ENCODE measurements around the gene ARL5C.

Gene ARL5C

GRCh38 chr17:39165841-39166349, at the start of gene ARL5C:
Gene ARL5C (minus strand): TSS chr17:39166161. CDS start chr17:39165760, 401 bp downstream.
- DNase-seq (ENCODE audit: low read depth, low spot score) = no peak

- no peak for DNase-seq (ENCODE audit: low read depth, low spot score)
Observed at GRCh38 chr17:39213852-39214251, 47.9 kb upstream of the ARL5C start.

- DNase-seq (ENCODE audit: low read depth, low spot score) = no peak
Observed at GRCh38 chr17:39212841-39213480, 47.0 kb upstream of the ARL5C start.

DNA sequence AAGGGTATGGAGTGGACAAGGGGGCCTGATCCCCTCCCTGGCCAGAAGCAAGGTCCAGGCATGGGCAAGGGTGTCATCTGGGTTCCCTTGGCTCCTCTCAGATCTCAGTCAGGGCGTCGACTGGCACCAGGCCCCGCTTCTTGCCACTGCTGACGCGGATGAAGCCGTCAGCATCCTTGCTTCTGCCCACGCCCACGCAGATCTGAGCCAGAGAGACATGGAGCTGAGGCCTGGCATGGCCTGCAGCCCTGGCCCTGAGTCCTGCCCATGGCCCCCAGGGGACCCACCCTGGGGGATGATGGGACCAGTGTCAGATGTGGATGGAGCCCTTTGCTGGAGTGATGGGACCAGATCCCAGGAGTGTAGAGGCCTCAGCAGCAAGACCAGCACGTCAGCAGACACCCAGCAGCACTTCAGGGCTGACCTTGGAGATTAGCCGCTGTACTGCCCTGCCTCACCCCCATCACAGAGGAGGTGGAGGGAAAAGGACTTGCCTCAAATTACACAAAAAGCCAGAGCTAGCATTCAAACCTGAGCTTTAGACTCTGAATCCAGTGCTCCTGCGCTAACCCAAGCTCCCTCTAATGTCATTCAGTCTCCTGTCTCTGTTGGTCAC, 46.3 kb upstream of the ARL5C start:
- DNase-seq (ENCODE audit: low read depth, low spot score) = no peak

DNA sequence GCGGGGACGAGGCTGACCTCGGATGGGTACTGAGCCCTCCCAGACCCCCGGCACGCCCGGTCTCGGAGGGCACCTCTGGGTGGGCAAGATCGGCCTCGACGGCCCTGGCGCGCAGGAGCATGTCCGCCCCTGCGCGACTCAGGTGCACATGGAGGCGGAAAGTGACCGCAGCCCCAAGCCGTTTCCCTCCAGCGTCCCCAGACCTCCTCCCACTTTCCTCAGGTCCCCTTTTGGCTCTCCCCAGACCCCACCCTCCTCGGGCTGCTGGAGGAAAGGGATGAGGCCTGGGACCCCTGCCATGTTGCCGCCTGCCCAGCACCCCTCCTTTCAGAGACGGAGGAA, 44.1 kb upstream of the ARL5C start:
- DNase-seq (ENCODE audit: low read depth, low spot score) = no peak

- DNase-seq (ENCODE audit: low read depth, low spot score) = peak; percentile 50
Observed at GRCh38 chr17:39209317-39210092, 43.5 kb upstream of the ARL5C start.

GRCh38 chr17:39208893-39209292, 42.9 kb upstream of the ARL5C start:
- DNase-seq (ENCODE audit: low read depth, low spot score) = no peak

GRCh38 chr17:39208136-39208535, 42.2 kb upstream of the ARL5C start:
- DNase-seq (ENCODE audit: low read depth, low spot score) = no peak

DNA sequence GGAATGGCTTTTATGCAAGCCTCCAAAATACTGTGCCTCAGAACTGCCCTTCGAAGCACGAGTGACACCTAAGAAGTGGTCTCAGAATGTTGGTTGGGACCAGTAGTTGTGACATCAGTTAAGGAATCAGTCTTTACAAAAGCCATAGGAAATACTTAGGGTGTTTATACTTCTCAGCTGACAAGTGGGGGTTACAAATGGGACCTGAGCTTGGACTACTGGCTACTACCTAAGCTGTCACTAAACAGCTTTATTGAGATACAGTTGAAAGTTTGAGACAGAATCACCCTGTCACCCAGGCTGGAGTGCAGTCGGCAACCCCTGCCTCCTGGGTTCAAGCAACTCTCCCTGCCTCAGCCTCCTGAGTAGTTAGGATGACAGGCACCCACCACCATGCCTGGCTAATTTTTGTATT, 39.2 kb upstream of the ARL5C start:
- no peak for DNase-seq (ENCODE audit: low read depth, low spot score)

GRCh38 chr17:39204245-39204644, 38.3 kb upstream of the ARL5C start:
- DNase-seq (ENCODE audit: low read depth, low spot score) = no peak

GRCh38 chr17:39200957-39201510, 35.1 kb upstream of the ARL5C start:
- no peak for DNase-seq (ENCODE audit: low read depth, low spot score)

- peak; percentile 52 for DNase-seq (ENCODE audit: low read depth, low spot score)
Observed at GRCh38 chr17:39200070-39200879, 34.3 kb upstream of the ARL5C start, which contains the start of gene RPL19. Gene RPL19 (plus strand): TSS chr17:39200283. CDS start chr17:39200345, 62 bp downstream.

DNA sequence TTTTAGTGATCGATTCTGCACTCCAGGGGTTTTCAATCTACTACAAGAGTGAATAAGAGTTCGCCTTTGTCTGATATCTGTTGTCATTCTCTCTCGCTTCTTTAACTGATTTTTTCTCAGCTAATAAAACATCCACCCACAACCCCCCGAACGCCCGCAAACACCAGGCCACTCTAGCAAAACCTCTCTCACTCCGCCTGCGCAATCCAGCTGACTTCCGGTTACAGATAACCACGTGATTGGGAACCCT, 33.8 kb upstream of the ARL5C start:
- DNase-seq (ENCODE audit: low read depth, low spot score) = peak; percentile 81

GRCh38 chr17:39198186-39198566, 32.2 kb upstream of the ARL5C start:
- no peak for DNase-seq (ENCODE audit: low read depth, low spot score)

- DNase-seq (ENCODE audit: low read depth, low spot score) = peak; percentile 32
Observed at GRCh38 chr17:39197380-39198185, 31.6 kb upstream of the ARL5C start, which contains the start of gene CACNB1. Gene CACNB1 (minus strand): TSS chr17:39197669. CDS start chr17:39197495, 174 bp downstream.

GRCh38 chr17:39196808-39197291, 30.9 kb upstream of the ARL5C start:
- DNase-seq (ENCODE audit: low read depth, low spot score) = no peak

DNA sequence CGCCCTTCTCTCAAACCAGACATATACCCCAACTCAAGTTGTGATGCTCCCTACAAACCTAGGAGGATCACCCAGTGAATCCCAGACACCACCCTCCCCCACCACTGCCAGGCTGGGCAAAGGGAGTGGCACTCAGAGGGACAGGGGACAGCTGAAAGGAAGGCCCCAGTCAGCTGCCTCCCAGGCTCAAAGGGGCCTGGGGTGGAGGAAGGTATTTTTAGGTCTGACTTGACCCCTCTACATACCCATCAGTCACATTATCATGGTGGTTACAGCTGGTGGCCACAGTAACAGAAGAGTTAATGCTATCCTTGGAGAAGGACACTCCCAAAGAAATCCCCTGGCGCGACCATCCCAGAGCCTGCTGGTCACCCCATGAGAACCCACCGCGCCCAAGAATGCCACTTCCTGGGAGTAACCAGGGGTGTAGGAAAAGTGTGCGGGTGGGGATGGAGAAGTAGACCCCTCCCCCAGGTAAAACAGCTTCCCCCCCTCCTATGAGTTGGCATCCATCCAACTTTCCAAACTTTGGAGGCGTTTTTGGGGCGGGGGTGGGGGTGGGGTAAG, 30.4 kb upstream of the ARL5C start:
- no peak for DNase-seq (ENCODE audit: low read depth, low spot score)

GRCh38 chr17:39195568-39196160, 29.7 kb upstream of the ARL5C start:
- DNase-seq (ENCODE audit: low read depth, low spot score) = no peak

GRCh38 chr17:39194985-39195524, 29.1 kb upstream of the ARL5C start:
- DNase-seq (ENCODE audit: low read depth, low spot score) = no peak
